Adrenal gland (tissue), 12 donors: Measurements from ENCODE around the gene TNFRSF1B. TPM values are rescaled to one million over a fixed set of nuclear protein-coding genes. Genes with fewer than 3 reads are reported as not detected.

Source experiments
- DNase-seq, 7 donors: peaks; one replicate each; pipeline ENCODE4 v3.0.0-alpha.2; 2019 to 2020
- H3K27ac ChIP-seq, 5 donors: fragments of 200-600 bp; sonication (generic) in 4 of 5; 1 replicate in 3 of 5; 2 replicates in 2 of 5; pipeline versions ENCODE4 v1.5.1 to v1.8.0; 2016 to 2020; ENCODE audit warnings: mild to moderate bottlenecking in 1 of 5
- H3K27me3 ChIP-seq: fragments of 200-600 bp; 2 replicates; pipeline ENCODE4 v1.8.0; 2021
- H3K36me3 ChIP-seq, 2 donors: fragments of 200-600 bp; replicated peaks in 1 of 2; 1 replicate in 1 of 2; 2 replicates in 1 of 2; pipeline versions ENCODE4 v1.5.1 to v1.8.0; 2018 to 2022
- H3K4me1 ChIP-seq, 2 donors: fragments of 200-600 bp; replicated peaks in 1 of 2; 1 replicate in 1 of 2; 2 replicates in 1 of 2; pipeline versions ENCODE4 v1.5.1 to v1.8.0; 2018 to 2021
- H3K4me3 ChIP-seq, 4 donors: fragments of 200-600 bp; sonication (generic) in 3 of 4; one replicate each; pipeline ENCODE4 v1.5.1; 2016 to 2018
- H3K9me3 ChIP-seq, 3 donors: fragments of 200-600 bp; sonication (generic) in 1 of 3; replicated peaks in 1 of 3; 1 replicate in 2 of 3; 2 replicates in 1 of 3; pipeline versions ENCODE4 v1.5.1 to v1.8.0; 2016 to 2021
- POLR2A ChIP-seq, 2 donors: fragments of 450-650 bp; IDR thresholded peaks; one replicate each; pipeline ENCODE4 v1.6.1; 2017; ENCODE audit warnings: antibody characterized with exemption in 2 of 2, mild to moderate bottlenecking in 2 of 2, moderate library complexity in 1 of 2
- WGBS, 4 donors: extraction: QIAGEN DNeasy Blood & Tissue Kit in 2 of 4; methylation state at CpG; one replicate each; pipeline versions ENCODE4 v1.1.5 to v1.1.7; 2013 to 2017; 5-methylcytosine and 5-hydroxymethylcytosine counted together
- intact Hi-C, 2 donors: fragments of 100-400 bp; cut with DNase I; formaldehyde crosslinking; loops; one replicate each; pipeline versions ENCODE4 v1.14.1 to v1.15.0; 2022 to 2023
- polyA plus RNA-seq, 3 donors: library from polyadenylated mRNA; stranded (reverse); fragments of 200-250 nt in 2 of 3; fragments of 350-450 nt in 1 of 3; fragmentation: Illumina TruSeq in 1 of 3; extraction: RNeasy Lipid Tissue Mini Kit (QIAGEN cat#74804) in 1 of 3; gene quantifications; one replicate each; pipeline ENCODE4 v1.2.3, GENCODE V29; 2013 to 2014
- total RNA-seq, 9 donors: library from RNA; depleted of rRNA in 4 of 9; stranded (reverse); fragments of >200 nt in 4 of 9; fragments of 120-200 nt in 1 of 9; fragmentation: NEBNext Ultra II Directional in 1 of 9; extraction: Animal tissue kit (Norgen Biotek cat#: 25700) in 1 of 9; gene quantifications; one replicate each; pipeline versions ENCODE4 v1.1.0 to v1.2.4, GENCODE V29; 2013 to 2023
- TF ChIP-seq, protein P1 (sequence below), 6 experiments: fragments of 450-650 bp in 4 of 6; fragments of 200-600 bp in 2 of 6; sonication (generic) in 1 of 6; IDR thresholded peaks; 1 replicate in 5 of 6; 2 replicates in 1 of 6; pipeline versions ENCODE4 v1.5.1 to v1.8.0; 2016 to 2021; ENCODE audit warnings: antibody characterized with exemption in 6 of 6, mild to moderate bottlenecking in 2 of 6, moderate library complexity in 1 of 6
- donor health status: healthy with polysubstance abuse.
- donor health status: Bipolar disorder and iron deficiency.
- donor health status: DM: yes; HTN: yes; CAD: no.
- donor health status: DM: no; HTN: no; CAD: no.
- donor health status: DM: no; HTN: no; CAD: no.
- donor health status: DM: yes; HTN: yes; CAD: no.

TNFRSF1B gene
- total and polyA plus RNA-seq, 12 donors = 4.0 to 58.3 (median 32.5) TPM

- no peak for DNase-seq
- intact Hi-C loops = no loop called here
- Histone ChIP-seq H3K36me3 (no peaks in the 10 kb centered on the region), H3K4me3 (peak overlapping the region in 1 of 4 donors; percentile 88), H3K4me1 (peaks cover 1 to 43% of the 10 kb centered on the region in 2 donors), H3K27me3 (no peaks in the 10 kb centered on the region), H3K9me3 (no peaks in the 10 kb centered on the region), H3K27ac (peak overlapping the region in 1 of 5 donors; percentile 88)
- WGBS, 4 donors = 82 to 87% (median 83%) methylated on average over 5 to 8 of the region's 8 CpGs
- no peak for TF ChIP-seq POLR2A (IDR thresholded peaks at IDR 0.05)
- TF ChIP-seq, protein P1, sequence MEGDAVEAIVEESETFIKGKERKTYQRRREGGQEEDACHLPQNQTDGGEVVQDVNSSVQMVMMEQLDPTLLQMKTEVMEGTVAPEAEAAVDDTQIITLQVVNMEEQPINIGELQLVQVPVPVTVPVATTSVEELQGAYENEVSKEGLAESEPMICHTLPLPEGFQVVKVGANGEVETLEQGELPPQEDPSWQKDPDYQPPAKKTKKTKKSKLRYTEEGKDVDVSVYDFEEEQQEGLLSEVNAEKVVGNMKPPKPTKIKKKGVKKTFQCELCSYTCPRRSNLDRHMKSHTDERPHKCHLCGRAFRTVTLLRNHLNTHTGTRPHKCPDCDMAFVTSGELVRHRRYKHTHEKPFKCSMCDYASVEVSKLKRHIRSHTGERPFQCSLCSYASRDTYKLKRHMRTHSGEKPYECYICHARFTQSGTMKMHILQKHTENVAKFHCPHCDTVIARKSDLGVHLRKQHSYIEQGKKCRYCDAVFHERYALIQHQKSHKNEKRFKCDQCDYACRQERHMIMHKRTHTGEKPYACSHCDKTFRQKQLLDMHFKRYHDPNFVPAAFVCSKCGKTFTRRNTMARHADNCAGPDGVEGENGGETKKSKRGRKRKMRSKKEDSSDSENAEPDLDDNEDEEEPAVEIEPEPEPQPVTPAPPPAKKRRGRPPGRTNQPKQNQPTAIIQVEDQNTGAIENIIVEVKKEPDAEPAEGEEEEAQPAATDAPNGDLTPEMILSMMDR (IDR thresholded peaks at IDR 0.05) = no peak
These were observed 2.8 kb downstream of the TNFRSF1B start for GRCh38 chr1:12169442-12170135.

DNA sequence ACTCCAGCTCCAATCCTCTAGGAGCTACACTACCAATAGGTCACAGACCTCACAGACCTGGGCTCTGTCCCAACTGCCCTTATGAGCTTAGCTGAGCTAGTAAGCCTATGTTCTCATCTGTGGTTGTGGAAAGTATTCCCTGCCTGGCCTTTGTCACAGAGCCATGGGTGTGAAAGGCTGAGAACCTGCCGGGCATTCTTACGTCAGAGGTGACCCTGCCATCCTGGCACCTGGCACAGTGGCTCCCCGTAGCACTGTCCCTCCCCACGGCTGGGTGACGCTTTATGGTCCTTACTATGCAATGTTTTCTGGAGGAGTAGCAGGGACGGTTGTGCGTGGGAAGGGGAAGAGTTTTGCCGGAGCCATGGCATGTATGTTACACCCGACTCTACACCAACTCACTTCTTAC is 3.5 kb downstream of the TNFRSF1B start:
- Histone ChIP-seq H3K36me3 (no peaks in the 10 kb centered on the region), H3K9me3 (no peaks in the 10 kb centered on the region), H3K4me3 (no peak overlapping the region), H3K27ac (peak overlapping the region in 1 of 5 donors; percentile 37), H3K27me3 (no peaks in the 10 kb centered on the region), H3K4me1 (peaks cover 3 to 49% of the 10 kb centered on the region in 2 donors)
- TF ChIP-seq, protein P1 (IDR thresholded peaks at IDR 0.05) = no peak
- TF ChIP-seq POLR2A (IDR thresholded peaks at IDR 0.05) = no peak
- intact Hi-C loops = no loop called here
- no peak for DNase-seq
- 76 to 85% (median 78%) methylated on average over 9 of the region's 9 CpGs for WGBS, 4 donors

GRCh38 chr1:12171206-12172041 is 4.6 kb downstream of the TNFRSF1B start:
- DNase-seq = no peak
- Histone ChIP-seq H3K27me3 (no peaks in the 10 kb centered on the region), H3K27ac (peak overlapping the region in 1 of 5 donors; percentile 88), H3K4me1 (peaks cover 3 to 58% of the 10 kb centered on the region in 2 donors), H3K4me3 (no peak overlapping the region), H3K36me3 (no peaks in the 10 kb centered on the region), H3K9me3 (no peaks in the 10 kb centered on the region)
- TF ChIP-seq, protein P1 (IDR thresholded peaks at IDR 0.05) = no peak
- no peak for TF ChIP-seq POLR2A (IDR thresholded peaks at IDR 0.05)
- intact Hi-C loops = no loop called here
- WGBS, 4 donors = 82 to 87% (median 83%) methylated on average over 12 of the region's 12 CpGs

GRCh38 chr1:12172042-12172851 is 5.5 kb downstream of the TNFRSF1B start:
- TF ChIP-seq, protein P1 (IDR thresholded peaks at IDR 0.05) = no peak
- TF ChIP-seq POLR2A (IDR thresholded peaks at IDR 0.05) = no peak
- H3K27me3 ChIP-seq = no peaks in the 10 kb centered on the region
- intact Hi-C loops = no loop called here
- no peak for DNase-seq
- peak overlapping the region in 3 of 5 donors; percentile 35 to 88 (median 69) for H3K27ac ChIP-seq
- peaks cover 3 to 64% of the 10 kb centered on the region in 2 donors for H3K4me1 ChIP-seq
- WGBS, 4 donors = 70 to 85% (median 76%) methylated on average over 8 to 14 of the region's 14 CpGs
- H3K9me3 ChIP-seq = no peaks in the 10 kb centered on the region
- H3K36me3 ChIP-seq = no peaks in the 10 kb centered on the region
- H3K4me3 ChIP-seq = no peak overlapping the region
